NCI-H526 (cell line): ENCODE measurements around the gene SPCS1.

ENCODE experiments used
- DNase-seq, 2 experiments: peaks; one replicate each; lab custom pipeline; 2025; lab: John Stamatoyannopoulos, UW

SPCS1 gene

DNA sequence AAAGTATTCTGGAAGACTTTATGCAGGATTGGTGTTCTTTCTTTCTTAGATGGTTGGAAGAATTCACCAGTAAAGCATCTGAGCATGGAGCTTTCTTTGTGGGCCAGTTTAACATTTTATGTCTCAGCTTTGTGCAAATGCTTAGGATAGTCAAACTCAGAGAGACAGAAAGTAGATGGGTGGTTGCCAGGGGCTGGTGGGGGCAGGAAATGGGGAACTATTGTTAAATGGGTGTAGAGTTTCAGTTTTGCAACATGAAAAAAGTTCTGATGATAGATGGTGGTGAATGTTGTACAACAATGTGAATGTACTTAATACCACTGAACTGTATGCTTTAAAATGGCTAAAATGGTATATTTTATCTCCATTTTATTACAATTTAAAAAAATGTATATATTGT lies 24.8 kb downstream of the SPCS1 start:
- no peak for DNase-seq

GRCh38 chr3:52731590-52731989 lies 25.7 kb downstream of the SPCS1 start:
- DNase-seq: no peak

- no peak for DNase-seq
These were observed 27.5 kb downstream of the SPCS1 start for GRCh38 chr3:52733256-52733891.

DNA sequence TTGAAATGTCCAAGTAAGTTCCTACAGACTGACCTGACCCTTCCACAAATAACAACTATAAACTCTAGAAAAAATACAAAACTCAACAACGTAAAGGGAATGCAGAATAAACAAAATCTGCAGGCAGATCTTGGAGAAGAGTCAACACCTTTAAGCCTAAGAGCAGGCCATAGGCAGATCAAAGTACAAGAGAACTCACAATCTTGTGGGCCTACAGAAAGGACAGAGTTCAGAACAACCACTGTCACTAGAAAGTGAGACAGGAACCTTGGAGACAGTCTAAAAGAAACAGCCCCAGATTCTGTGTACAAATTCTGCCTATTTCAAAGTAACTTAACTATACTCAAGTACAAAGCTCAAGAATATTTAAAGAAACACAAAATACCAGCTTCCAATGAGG lies 33.8 kb downstream of the SPCS1 start:
- no peak for DNase-seq

DNA sequence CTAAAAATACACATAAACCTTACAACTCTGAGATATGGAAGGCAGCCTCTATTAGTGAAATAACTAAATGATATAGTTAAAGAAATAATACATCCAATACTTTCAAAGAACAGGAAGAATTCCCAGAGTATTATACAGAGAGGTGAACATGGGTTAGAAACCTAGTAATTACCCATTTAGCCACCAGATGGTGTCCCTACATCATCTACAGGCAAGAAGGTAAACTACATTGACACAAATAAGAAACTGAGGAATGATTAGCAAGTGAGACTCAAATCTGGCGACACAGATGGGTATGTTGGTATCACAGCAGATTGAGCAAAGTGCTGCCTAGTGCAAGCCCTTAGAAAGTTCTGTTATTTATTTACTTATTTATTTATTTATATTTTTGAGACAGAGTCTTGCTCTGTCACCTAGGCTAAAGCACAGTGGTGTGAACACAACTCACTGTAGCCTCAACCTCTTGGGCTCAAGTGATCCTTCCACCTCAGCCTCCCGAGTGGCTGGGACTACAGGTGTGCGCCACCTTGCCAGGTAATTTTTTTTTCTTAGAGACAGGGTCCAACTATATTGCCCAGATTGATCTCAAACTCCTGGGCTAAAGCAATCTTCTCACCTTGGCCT lies 36.6 kb downstream of the SPCS1 start:
- peak in 1 of 2 experiments; percentile 23 for DNase-seq

GRCh38 chr3:52743152-52743551 lies 37.2 kb downstream of the SPCS1 start:
- no peak for DNase-seq

- no peak for DNase-seq
These were observed 37.8 kb downstream of the SPCS1 start for GRCh38 chr3:52743721-52744120.

DNA sequence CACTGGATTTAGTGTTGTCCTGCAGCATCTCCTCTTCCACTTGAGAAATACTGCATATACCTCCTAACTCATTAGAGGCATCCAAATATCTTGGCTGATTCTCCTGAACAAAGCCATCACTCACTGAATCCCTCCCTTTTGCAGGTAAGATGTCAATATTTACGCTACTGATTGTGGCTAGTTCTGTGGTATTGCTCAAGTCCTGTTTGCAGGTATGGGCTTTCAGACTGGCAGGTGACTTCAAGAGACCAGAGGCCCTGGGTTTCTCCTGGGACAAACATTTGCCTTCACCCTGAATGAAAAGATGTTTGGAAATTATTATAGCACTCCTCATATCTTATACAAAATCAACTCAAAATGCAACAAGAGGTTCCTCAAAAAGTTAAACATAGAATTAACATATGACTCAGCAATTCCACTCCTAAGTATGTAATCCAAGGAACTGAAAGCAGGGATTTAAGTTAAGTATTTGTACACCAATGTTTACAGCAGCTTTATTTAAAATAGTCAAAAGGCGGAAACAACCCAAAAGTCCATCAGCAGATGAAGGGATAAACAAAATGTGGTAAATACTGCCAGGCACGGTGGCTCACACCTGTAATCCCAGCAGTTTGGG lies 46.2 kb downstream of the SPCS1 start:
- peak in 1 of 2 experiments; percentile 33 for DNase-seq

DNA sequence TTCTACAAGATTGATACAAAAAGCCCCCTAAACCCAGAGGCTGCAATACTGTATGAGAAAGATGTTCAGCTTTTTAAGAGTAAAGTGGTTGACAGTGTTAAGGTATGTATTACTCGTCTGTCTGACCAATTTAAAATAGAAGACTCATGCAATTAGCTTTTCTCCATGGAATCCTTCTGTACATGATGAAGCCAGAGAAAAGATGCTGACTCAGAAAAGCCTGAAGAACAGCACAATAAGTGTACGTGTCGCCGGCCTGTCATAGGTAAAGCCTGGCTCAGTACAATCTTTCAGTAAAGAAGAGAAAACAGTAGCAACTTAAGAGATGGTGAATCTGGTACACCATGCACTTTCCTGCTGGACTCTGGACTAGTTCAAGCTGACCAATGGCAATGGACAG lies 48.5 kb downstream of the SPCS1 start:
- no peak for DNase-seq

DNA sequence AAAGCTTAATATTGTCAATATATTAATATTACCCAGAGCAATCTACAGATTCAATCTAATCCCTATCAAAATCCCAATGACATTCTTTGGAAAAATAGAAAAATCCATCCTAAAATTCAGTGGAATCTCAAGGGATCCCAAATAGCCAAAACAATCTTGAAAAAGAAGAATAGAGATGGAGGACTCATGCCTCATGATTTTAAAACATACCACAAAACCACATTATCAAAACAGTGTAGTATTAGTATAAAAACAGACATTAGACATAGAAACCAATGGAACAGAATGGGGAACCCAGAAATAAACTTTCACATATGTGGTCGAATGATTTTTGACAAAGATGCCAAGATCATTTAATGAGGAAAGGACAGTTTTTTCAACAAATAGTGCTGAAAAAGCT lies 50.2 kb downstream of the SPCS1 start:
- DNase-seq: no peak
